ENCODE measurements around the gene RAB11FIP4.

The RAB11FIP4 gene

DNA sequence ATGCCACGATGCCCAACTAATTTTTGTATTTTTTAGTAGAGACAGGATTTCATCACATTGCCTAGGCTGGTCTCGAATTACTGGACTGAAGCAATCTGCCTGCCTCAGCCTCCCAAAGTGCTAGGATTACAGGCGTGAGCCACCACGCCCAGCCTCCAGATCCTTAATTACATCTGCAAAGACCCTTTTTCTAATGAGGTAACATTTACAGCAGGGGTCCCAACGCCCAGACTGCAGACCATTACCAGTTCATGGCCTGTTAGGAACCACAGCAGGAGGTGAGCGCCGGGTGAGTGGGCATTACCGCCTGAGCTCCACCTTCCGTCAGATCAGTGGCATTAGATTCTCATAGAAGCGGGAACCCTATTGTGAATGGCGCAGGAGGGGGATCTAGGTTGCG is 4.0 kb upstream of the RAB11FIP4 start:
- H3K4me3 ChIP-seq (ENCODE audit: control insufficient read depth, low read depth, low read length), result no peak overlapping the region
- TF ChIP-seq, protein P1, sequence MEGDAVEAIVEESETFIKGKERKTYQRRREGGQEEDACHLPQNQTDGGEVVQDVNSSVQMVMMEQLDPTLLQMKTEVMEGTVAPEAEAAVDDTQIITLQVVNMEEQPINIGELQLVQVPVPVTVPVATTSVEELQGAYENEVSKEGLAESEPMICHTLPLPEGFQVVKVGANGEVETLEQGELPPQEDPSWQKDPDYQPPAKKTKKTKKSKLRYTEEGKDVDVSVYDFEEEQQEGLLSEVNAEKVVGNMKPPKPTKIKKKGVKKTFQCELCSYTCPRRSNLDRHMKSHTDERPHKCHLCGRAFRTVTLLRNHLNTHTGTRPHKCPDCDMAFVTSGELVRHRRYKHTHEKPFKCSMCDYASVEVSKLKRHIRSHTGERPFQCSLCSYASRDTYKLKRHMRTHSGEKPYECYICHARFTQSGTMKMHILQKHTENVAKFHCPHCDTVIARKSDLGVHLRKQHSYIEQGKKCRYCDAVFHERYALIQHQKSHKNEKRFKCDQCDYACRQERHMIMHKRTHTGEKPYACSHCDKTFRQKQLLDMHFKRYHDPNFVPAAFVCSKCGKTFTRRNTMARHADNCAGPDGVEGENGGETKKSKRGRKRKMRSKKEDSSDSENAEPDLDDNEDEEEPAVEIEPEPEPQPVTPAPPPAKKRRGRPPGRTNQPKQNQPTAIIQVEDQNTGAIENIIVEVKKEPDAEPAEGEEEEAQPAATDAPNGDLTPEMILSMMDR (conservative IDR thresholded peaks at IDR 0.05; ENCODE audit: control insufficient read depth, insufficient read depth, low read depth, low read length), result no peak
- no peak for DNase-seq (ENCODE audit: low read depth)

DNA sequence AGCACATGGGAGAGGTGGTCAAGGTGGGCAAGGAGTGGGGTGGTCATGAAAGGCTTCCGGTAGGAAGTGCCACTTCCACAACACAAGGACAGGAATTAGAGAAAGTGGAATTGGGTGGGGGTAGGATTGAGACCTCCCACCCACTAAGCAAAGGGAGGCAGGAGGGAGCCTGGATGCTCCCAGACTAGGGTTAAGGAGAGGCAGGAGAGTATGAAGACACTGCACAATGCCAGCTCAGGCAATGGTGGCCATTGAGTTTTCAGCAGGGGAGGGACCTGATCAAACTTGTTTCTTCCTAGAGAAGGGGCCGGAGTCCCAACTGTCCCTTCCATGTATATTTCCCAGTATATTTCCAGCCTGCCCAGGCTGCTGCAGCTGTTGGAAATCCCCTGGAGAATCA is 3.1 kb upstream of the RAB11FIP4 start:
- H3K4me3 ChIP-seq (ENCODE audit: control insufficient read depth, low read depth, low read length), result no peak overlapping the region
- TF ChIP-seq, protein P1 (conservative IDR thresholded peaks at IDR 0.05; ENCODE audit: control insufficient read depth, insufficient read depth, low read depth, low read length), result no peak
- DNase-seq (ENCODE audit: low read depth), result no peak

DNA sequence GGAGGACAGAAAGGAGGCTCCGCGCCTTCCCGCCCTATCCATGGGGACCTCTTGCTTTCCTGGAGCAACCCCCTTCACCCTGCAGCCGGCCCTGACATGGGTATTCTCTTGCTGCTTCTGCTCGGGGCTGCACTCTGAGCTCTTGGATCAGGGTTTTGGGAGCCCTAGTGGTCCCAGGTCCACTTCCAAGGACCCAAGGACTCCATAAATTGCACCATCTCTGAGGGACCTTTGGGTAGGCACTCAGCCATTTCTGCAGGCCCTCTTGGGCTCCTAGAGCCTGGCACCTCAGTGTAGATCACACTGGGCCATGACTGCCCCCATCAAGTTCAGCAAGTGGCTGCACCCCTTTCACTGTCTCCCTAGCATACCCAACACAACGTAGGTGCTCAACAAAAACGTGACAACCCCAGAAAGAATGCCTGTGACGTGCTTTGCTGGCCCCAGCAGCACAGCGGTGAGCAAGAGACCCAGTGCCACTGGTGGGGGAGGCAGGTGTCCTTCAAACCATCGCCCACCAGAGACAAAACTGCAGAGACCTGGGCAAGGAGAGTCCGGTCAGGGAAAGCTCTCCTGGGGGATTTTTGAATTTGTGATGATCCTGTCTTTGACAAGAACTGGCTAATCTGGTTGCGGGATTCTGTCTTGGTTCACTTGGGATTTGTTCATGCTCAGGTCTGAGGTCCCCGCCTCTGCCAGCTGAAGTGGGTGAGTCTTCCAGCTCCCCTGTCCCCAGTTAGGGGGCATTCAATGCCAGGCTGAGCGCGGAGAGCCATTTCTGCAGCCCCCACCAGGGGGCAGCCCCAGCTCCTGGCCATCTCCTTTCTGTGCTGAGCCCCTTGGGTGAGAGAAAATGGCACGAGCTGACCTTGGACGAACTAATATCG is 2.5 kb upstream of the RAB11FIP4 start:
- no peak overlapping the region for H3K4me3 ChIP-seq (ENCODE audit: control insufficient read depth, low read depth, low read length)
- TF ChIP-seq, protein P1 (conservative IDR thresholded peaks at IDR 0.05; ENCODE audit: control insufficient read depth, insufficient read depth, low read depth, low read length), result peak; percentile 72
- no peak for DNase-seq (ENCODE audit: low read depth)

DNA sequence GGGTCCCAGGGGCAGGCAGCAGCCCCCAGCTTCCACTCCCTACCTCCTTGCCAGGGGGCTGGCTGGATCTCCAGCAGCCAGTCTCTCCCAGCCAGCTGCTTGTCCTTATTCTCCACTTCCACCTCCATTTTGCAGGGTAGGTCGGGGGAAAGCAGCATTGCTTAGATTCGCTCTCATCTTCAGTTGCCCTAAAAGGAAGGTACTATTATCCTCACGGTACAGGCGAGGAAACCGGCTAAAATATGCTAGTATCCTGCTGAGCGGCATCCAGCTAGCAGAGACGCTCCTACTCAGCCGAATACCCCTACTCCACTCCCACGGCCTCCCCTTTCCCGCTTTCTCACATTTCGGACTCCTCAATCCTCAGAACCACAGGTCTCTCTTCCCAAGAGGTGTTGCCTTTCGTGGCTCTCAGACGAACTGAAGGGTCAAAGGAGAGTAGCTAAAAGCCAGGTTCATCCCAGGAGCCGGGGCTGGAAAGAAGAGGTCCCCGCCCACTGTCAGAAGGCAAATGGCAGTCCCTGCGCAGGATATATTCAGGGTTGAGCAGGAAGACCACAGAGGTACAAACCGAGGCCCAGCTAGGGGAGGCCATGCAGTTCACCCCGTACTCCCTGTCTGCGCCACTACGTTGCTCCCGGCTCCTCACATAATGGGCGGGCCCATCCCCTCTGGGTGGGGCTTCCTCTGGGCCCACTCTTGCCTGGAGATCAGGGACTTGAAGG is 1.7 kb upstream of the RAB11FIP4 start:
- H3K4me3 ChIP-seq (ENCODE audit: control insufficient read depth, low read depth, low read length), result no peak overlapping the region
- DNase-seq (ENCODE audit: low read depth), result no peak
- TF ChIP-seq, protein P1 (conservative IDR thresholded peaks at IDR 0.05; ENCODE audit: control insufficient read depth, insufficient read depth, low read depth, low read length), result no peak

DNA sequence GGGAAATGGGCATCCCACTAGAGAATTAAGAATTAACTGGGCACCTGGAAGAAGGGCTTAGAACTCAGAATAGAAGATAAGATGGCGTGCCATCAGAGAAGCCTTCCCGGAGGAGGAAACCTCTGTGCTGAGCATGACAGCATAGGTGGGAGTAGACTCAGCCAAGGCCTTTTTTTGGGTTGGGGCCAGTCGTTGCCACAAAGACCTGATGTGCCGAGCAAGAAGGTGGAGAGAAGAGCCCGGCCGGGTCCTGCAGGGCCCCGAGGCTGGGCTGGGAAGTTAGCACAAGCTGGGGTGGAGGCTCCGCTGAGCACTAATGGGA is 1.1 kb upstream of the RAB11FIP4 start:
- TF ChIP-seq, protein P1 (conservative IDR thresholded peaks at IDR 0.05; ENCODE audit: control insufficient read depth, insufficient read depth, low read depth, low read length), result no peak
- no peak for DNase-seq (ENCODE audit: low read depth)

DNA sequence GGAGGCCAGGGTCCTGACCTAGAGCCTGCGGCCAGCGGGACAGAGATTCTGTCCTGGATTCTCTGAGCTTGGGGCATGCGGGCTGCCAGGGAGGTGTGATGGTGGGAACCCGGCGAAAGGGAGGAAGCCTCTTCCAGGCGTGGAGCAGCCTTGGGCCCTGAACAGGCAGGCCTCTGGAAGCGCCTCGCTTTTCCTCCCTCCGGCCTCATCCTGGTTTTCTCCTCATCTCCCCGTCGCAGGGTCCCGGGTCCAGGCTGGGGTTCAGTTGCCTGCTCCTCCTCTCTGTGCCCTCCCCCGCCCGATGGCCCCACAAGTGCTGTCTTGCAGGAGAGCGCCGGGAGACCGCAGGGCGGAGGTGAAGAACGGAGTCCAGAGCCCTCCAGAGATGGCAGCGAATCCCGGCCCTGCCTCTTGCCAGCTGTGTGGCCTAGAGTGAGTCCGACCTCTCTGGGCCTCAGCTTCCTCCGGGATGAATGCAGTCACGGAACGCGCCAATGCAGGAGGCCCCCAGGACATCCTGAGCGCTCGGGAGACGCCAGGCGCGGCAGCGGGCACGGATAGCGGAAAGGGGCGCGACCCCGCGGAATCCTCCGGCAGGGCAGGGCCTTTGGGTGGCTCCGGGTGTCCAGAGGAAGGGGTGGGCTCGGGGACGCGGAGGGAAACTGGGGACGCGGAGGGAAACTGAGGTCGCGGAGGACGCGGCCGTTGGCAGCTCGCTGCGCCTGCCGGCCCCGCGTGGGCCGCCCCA is 553 bp upstream of the RAB11FIP4 start:
- peak overlapping the region; percentile 13 for H3K4me3 ChIP-seq (ENCODE audit: control insufficient read depth, low read depth, low read length)
- DNase-seq (ENCODE audit: low read depth), result no peak
- TF ChIP-seq, protein P1 (conservative IDR thresholded peaks at IDR 0.05; ENCODE audit: control insufficient read depth, insufficient read depth, low read depth, low read length), result no peak

More for the DNA sequence above, 1.1 kb upstream of the RAB11FIP4 start:
- no peak overlapping the region for H3K4me3 ChIP-seq (ENCODE audit: control insufficient read depth, low read depth, low read length)

All from fibroblast of mammary gland (primary cell).